Thymus (tissue), 11 donors: ENCODE data around the gene PTGS1. TPM values are rescaled to one million over a fixed set of nuclear protein-coding genes. Genes with fewer than 3 reads are reported as not detected.

Experiments used
- DNase-seq, 9 donors: peaks; one replicate each; pipeline ENCODE4 v3.0.0-alpha.2; 2013; ENCODE audit warnings: low spot score in 9 of 9, low read depth in 6 of 9, missing footprints in 1 of 9
- H3K27ac ChIP-seq, 2 donors: one replicate each; pipeline ENCODE4 v1.5.1; 2013; ENCODE audit warnings: control low read depth in 1 of 2, low read depth in 1 of 2, low read length in 1 of 2, mild to moderate bottlenecking in 1 of 2, moderate library complexity in 1 of 2
- H3K27me3 ChIP-seq, 2 donors: one replicate each; pipeline ENCODE4 v1.5.1; 2013; ENCODE audit warnings: low read length in 1 of 2; ENCODE audit not compliant: control insufficient read depth in 2 of 2, insufficient read depth in 1 of 2
- H3K36me3 ChIP-seq, 2 donors: one replicate each; pipeline ENCODE4 v1.5.1; 2013; ENCODE audit warnings: low read length in 1 of 2, mild to moderate bottlenecking in 1 of 2, moderate library complexity in 1 of 2; ENCODE audit not compliant: control insufficient read depth in 2 of 2, insufficient read depth in 2 of 2
- H3K4me1 ChIP-seq, 2 donors: one replicate each; pipeline ENCODE4 v1.5.1; 2013; ENCODE audit warnings: low read length in 2 of 2; ENCODE audit not compliant: control insufficient read depth in 2 of 2, insufficient read depth in 2 of 2
- H3K4me3 ChIP-seq, 2 donors: one replicate each; pipeline ENCODE4 v1.5.1; 2013; ENCODE audit warnings: low read length in 2 of 2, control low read depth in 1 of 2, mild to moderate bottlenecking in 1 of 2
- H3K9me3 ChIP-seq, 2 donors: one replicate each; pipeline ENCODE4 v1.5.1; 2013; ENCODE audit warnings: low read length in 1 of 2, mild to moderate bottlenecking in 1 of 2; ENCODE audit not compliant: control insufficient read depth in 2 of 2, insufficient read depth in 1 of 2
- WGBS: extraction: QIAGEN DNeasy Blood & Tissue Kit; methylation state at CpG from one replicate; pipeline ENCODE4 v1.1.7; 2013; 5-methylcytosine and 5-hydroxymethylcytosine counted together
- polyA plus RNA-seq: library from polyadenylated mRNA; stranded (reverse); fragments of 200-250 nt; gene quantifications from one replicate; pipeline ENCODE4 v1.2.3, GENCODE V29; 2013
- total RNA-seq: library from RNA; stranded (reverse); fragments of 120-200 nt; gene quantifications from one replicate; pipeline ENCODE4 v1.2.4, GENCODE V29; 2013
- donor health status: healthy.

PTGS1 gene
- total and polyA plus RNA-seq, 2 donors, result 1.6 to 1.9 TPM

GRCh38 chr9:122340161-122340560 is 30.7 kb upstream of the PTGS1 start:
- 94% methylated on average over 6 of the region's 6 CpGs for WGBS
- H3K27me3 ChIP-seq, result peaks cover 0 to 21% of the 10 kb centered on the region in 2 donors
- no peak overlapping the region for H3K4me3 ChIP-seq
- no peak for DNase-seq
- H3K9me3 ChIP-seq, result no peaks in the 10 kb centered on the region
- H3K27ac ChIP-seq, result no peak overlapping the region
- no peaks in the 10 kb centered on the region for H3K36me3 ChIP-seq
- H3K4me1 ChIP-seq, result no peaks in the 10 kb centered on the region

GRCh38 chr9:122342323-122343050 is 28.3 kb upstream of the PTGS1 start:
- Histone ChIP-seq H3K4me3 (no peak overlapping the region), H3K36me3 (no peaks in the 10 kb centered on the region), H3K9me3 (no peaks in the 10 kb centered on the region), H3K4me1 (peaks cover 4% of the 10 kb centered on the region in 2 donors), H3K27me3 (peaks cover 12 to 30% of the 10 kb centered on the region in 2 donors), H3K27ac (no peak overlapping the region)
- DNase-seq, result no peak
- WGBS, result 96% methylated on average over 15 of the region's 15 CpGs

GRCh38 chr9:122346478-122347347 is 24.1 kb upstream of the PTGS1 start:
- Histone ChIP-seq H3K4me1 (peaks cover 4 to 17% of the 10 kb centered on the region in 2 donors), H3K27ac (no peak overlapping the region), H3K4me3 (peak overlapping the region in 1 of 2 donors; percentile 46), H3K9me3 (no peaks in the 10 kb centered on the region), H3K27me3 (peaks cover 16 to 43% of the 10 kb centered on the region in 2 donors), H3K36me3 (no peaks in the 10 kb centered on the region)
- DNase-seq, result no peak
- 17% methylated on average over 90 of the region's 90 CpGs for WGBS

GRCh38 chr9:122347348-122348287 is 23.2 kb upstream of the PTGS1 start:
- Histone ChIP-seq H3K4me3 (peak overlapping the region in 1 of 2 donors; percentile 46), H3K27me3 (peaks cover 16 to 43% of the 10 kb centered on the region in 2 donors), H3K4me1 (peaks cover 4 to 17% of the 10 kb centered on the region in 2 donors), H3K9me3 (no peaks in the 10 kb centered on the region), H3K36me3 (no peaks in the 10 kb centered on the region), H3K27ac (no peak overlapping the region)
- DNase-seq, result peak in 3 of 9 donors; percentile 12 to 33 (median 14)
- WGBS, result 61% methylated on average over 16 of the region's 16 CpGs

GRCh38 chr9:122348288-122348777 is 22.5 kb upstream of the PTGS1 start:
- H3K27ac ChIP-seq, result no peak overlapping the region
- H3K4me1 ChIP-seq, result peaks cover 4 to 17% of the 10 kb centered on the region in 2 donors
- no peaks in the 10 kb centered on the region for H3K9me3 ChIP-seq
- no peak overlapping the region for H3K4me3 ChIP-seq
- 29% methylated on average over 12 of the region's 12 CpGs for WGBS
- peaks cover 16 to 43% of the 10 kb centered on the region in 2 donors for H3K27me3 ChIP-seq
- DNase-seq, result peak in 2 of 9 donors; percentile 24 to 35
- no peaks in the 10 kb centered on the region for H3K36me3 ChIP-seq

- no peak overlapping the region for H3K27ac ChIP-seq
- H3K4me1 ChIP-seq, result peaks cover 4 to 17% of the 10 kb centered on the region in 2 donors
- no peak overlapping the region for H3K4me3 ChIP-seq
- peaks cover 16 to 43% of the 10 kb centered on the region in 2 donors for H3K27me3 ChIP-seq
- no peaks in the 10 kb centered on the region for H3K9me3 ChIP-seq
- DNase-seq, result no peak
- H3K36me3 ChIP-seq, result no peaks in the 10 kb centered on the region
- WGBS, result 64% methylated on average over 2 of the region's 2 CpGs
Measured at GRCh38 chr9:122348791-122349190, 22.0 kb upstream of the PTGS1 start.

GRCh38 chr9:122349201-122349600 is 21.6 kb upstream of the PTGS1 start:
- H3K4me3 ChIP-seq, result no peak overlapping the region
- no peak for DNase-seq
- peaks cover 4 to 17% of the 10 kb centered on the region in 2 donors for H3K4me1 ChIP-seq
- no peak overlapping the region for H3K27ac ChIP-seq
- H3K36me3 ChIP-seq, result no peaks in the 10 kb centered on the region
- H3K27me3 ChIP-seq, result peaks cover 16 to 43% of the 10 kb centered on the region in 2 donors
- no peaks in the 10 kb centered on the region for H3K9me3 ChIP-seq
- 96% methylated on average over 4 of the region's 4 CpGs for WGBS

GRCh38 chr9:122350577-122351355 is 20.1 kb upstream of the PTGS1 start:
- WGBS, result 47% methylated on average over 11 of the region's 11 CpGs
- DNase-seq, result peak; percentile 21 to 78 (median 45)
- Histone ChIP-seq H3K4me3 (no peak overlapping the region), H3K27ac (no peak overlapping the region), H3K27me3 (peaks cover 14 to 41% of the 10 kb centered on the region in 2 donors), H3K36me3 (no peaks in the 10 kb centered on the region), H3K9me3 (no peaks in the 10 kb centered on the region), H3K4me1 (peaks cover 4 to 17% of the 10 kb centered on the region in 2 donors)
